ENCODE measurements around the gene WRAP53.

The WRAP53 gene

GRCh38 chr17:7706631-7707354 lies 18.5 kb downstream of the WRAP53 start:
- TF ChIP-seq CTCF (IDR thresholded peaks at IDR 0.05; ENCODE audit: low read depth, low read length), result no peak
- H3K4me3 ChIP-seq (ENCODE audit: low read depth, low read length), result no peak overlapping the region

- H3K4me3 ChIP-seq (ENCODE audit: low read depth, low read length), result no peak overlapping the region
- TF ChIP-seq CTCF (IDR thresholded peaks at IDR 0.05; ENCODE audit: low read depth, low read length), result no peak
Measured at GRCh38 chr17:7707446-7707845, 19.2 kb downstream of the WRAP53 start.

GRCh38 chr17:7707858-7708750 lies 19.8 kb downstream of the WRAP53 start:
- no peak for TF ChIP-seq CTCF (IDR thresholded peaks at IDR 0.05; ENCODE audit: low read depth, low read length)

GRCh38 chr17:7709031-7709430 lies 20.8 kb downstream of the WRAP53 start:
- TF ChIP-seq CTCF (IDR thresholded peaks at IDR 0.05; ENCODE audit: low read depth, low read length), result no peak
- H3K4me3 ChIP-seq (ENCODE audit: low read depth, low read length), result no peak overlapping the region

More at GRCh38 chr17:7707858-7708750, 19.8 kb downstream of the WRAP53 start:
- no peak overlapping the region for H3K4me3 ChIP-seq (ENCODE audit: low read depth, low read length)

- no peak for TF ChIP-seq CTCF (IDR thresholded peaks at IDR 0.05; ENCODE audit: low read depth, low read length)
- no peak overlapping the region for H3K4me3 ChIP-seq (ENCODE audit: low read depth, low read length)
Measured at GRCh38 chr17:7710301-7710700, 22.0 kb downstream of the WRAP53 start.

- TF ChIP-seq CTCF (IDR thresholded peaks at IDR 0.05; ENCODE audit: low read depth, low read length), result peak; percentile 9; the same call in 1 of the 2 replicates
- no peak overlapping the region for H3K4me3 ChIP-seq (ENCODE audit: low read depth, low read length)
Measured at GRCh38 chr17:7711051-7711755, 22.9 kb downstream of the WRAP53 start.
